Head of caudate nucleus (tissue), 42 donors: ENCODE data around the gene MEP1A.
"Not testable (repeated sequence)": the region's sequence is repeated elsewhere in the genome, so short reads cannot be mapped to it uniquely, and the experiment has no call there.

ENCODE experiments used
- DNase-seq, 42 donors: peaks; one replicate each; pipeline versions ENCODE4 v3.0.0 to v3.0.0-alpha.2; 2020 to 2021; ENCODE audit warnings: mixed read lengths in 7 of 42
- intact Hi-C: fragments of 100-400 bp; cut with DNase I; formaldehyde crosslinking; loops from one replicate; pipeline ENCODE4 v1.15.0; 2022

MEP1A gene

DNA sequence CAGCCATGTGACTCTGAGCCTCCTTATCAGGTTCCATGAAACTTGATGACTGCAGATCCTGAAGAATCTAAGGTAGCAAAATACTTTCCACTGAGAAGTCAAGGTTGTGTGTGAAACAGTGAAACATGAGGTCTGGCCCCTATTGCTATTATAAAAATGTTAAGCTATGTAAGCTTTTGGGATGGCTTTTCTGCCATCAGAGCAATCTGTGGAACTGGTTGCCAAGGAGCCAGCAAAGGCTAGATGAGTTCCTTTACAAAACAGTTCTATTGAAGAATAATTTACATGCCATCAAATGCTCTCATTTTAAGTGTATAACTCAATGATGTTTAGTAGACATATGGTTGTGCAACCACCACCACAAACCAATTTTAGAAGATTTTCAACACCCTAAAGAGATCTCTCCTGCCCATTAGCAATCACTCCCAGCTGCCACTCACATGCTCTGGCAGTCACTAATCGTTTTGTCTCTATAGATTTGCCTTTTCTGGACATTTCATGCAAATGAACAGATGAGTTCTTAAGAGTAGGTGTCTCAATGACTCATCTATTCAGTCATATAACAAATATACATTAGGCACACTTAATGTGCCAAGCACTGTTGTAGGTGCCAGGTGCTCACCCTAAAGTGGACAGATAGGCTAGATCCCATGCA, 19.9 kb upstream of the MEP1A start:
- intact Hi-C loops = no loop called here
- DNase-seq = no peak

GRCh38 chr6:46774736-46775135, 18.5 kb upstream of the MEP1A start:
- intact Hi-C loops, DNase-seq: not testable (repeated sequence)

GRCh38 chr6:46776070-46776712, 17.0 kb upstream of the MEP1A start:
- DNase-seq = no peak
- intact Hi-C loops = no loop called here

GRCh38 chr6:46777476-46778346, 15.5 kb upstream of the MEP1A start:
- intact Hi-C loops = no loop called here
- DNase-seq = peak in 39 of 42 donors; percentile 9 to 76 (median 47)

GRCh38 chr6:46781478-46782378, 11.5 kb upstream of the MEP1A start:
- DNase-seq = peak in 37 of 42 donors; percentile 31 to 90 (median 66)
- intact Hi-C loops = no loop called here

GRCh38 chr6:46784535-46784934, 8.7 kb upstream of the MEP1A start:
- intact Hi-C loops = no loop called here
- no peak for DNase-seq

- intact Hi-C loops = no loop called here
- DNase-seq = no peak
These were observed 5.2 kb upstream of the MEP1A start for GRCh38 chr6:46787871-46788540.

DNA sequence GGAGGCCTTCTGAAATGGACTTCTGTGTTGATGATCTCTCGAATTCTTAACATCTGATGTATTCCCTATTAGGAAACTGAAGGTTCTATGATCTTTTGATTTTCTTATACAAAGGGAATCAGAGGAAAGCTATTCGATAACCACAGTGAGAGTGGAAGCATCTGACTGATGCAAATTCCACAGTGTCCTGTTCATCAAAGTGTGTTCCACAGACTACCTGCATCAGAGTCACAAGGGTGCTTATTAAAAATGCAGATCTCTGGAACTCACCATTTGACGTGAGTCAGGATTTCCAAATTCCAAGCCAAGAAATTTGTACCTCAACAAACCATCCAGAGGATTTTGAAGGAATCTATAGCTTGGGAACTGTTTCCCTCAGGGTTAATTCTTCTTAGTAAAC, 4.4 kb upstream of the MEP1A start:
- intact Hi-C loops = no loop called here
- no peak for DNase-seq

DNA sequence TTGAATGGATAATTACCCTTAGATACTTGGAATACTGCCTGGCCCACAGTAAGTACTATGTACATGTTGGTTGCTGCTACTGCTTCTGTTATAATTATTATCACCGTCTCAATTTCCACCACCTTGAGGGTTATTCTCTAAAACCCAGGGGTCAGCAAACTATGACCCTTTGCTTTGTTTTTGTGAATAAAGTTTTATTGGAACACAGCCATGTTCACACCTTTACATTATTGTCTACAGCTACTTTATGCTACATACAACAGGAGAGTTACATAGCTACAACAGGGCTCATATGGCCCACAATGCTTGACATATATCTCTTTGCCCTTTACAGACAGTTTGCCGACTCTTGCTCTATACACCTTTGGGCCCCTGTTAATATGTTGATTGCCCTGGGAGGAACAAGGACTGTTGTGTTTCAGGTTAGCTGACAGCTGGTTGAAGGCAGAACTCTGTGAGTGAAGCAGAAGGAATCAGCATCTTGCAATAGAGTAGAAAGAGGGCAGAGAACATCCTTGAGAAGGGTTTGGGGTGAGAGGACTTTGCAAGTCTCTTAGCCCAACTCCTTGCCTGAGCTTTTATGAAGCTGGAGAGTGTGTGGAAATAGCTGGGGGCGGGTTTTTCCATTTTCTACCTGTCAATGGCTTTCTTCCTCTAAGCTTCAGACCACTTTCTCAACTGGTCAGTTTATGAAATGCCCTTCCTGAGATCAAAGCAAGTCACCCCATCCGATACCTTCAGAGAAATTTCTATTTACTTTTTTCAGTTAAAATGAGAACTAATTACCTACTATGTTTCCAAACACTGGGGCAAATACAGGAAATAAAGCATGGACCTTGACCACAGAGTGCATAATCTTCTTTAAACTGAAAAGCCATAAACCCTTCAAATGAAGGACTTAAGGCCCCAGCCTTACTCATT, 3.5 kb upstream of the MEP1A start:
- DNase-seq = no peak
- intact Hi-C loops = no loop called here

- intact Hi-C loops = no loop called here
- no peak for DNase-seq
These were observed 2.8 kb upstream of the MEP1A start for GRCh38 chr6:46790355-46790874.

DNA sequence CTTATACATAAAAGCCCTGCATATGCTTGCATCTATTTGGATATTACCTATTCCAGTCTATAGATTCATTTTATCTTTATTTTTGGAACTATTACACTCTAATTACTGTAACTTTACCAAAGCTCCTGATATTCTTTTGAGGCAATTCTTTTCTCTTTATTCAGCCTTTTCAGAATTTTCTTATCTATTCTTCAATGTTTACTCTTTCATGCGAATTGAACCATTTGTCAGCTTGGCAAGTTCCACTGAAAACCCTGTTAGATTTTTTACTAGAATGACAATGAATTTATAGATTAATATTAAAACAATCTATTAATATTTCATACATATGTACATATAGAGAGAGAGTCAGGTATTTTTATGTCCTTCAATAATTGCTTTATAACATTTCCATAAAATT, 554 bp upstream of the MEP1A start:
- intact Hi-C loops = no loop called here
- no peak for DNase-seq

- intact Hi-C loops = no loop called here
- no peak for DNase-seq
These were observed 879 bp downstream of the MEP1A start for GRCh38 chr6:46794068-46794467.

DNA sequence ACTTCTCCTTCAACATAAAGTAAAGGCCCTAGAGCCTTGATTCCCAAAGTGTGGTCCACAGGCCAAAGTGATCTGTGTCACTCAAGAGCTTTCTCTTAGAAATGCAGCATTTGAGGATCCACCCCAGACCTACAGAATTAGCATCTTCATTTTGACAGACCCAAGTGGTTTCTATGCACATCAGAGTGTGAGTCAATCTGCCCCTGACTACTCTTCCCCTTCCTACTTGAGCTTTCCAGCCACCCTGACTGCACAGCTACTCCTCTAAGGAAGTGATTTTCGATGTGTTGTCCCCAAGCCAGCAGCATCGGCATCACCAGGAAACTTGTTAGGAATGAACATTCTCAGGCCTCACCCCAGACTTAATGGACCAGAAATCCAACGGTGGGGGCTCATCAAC, 2.6 kb downstream of the MEP1A start:
- no peak for DNase-seq
- intact Hi-C loops = no loop called here

DNA sequence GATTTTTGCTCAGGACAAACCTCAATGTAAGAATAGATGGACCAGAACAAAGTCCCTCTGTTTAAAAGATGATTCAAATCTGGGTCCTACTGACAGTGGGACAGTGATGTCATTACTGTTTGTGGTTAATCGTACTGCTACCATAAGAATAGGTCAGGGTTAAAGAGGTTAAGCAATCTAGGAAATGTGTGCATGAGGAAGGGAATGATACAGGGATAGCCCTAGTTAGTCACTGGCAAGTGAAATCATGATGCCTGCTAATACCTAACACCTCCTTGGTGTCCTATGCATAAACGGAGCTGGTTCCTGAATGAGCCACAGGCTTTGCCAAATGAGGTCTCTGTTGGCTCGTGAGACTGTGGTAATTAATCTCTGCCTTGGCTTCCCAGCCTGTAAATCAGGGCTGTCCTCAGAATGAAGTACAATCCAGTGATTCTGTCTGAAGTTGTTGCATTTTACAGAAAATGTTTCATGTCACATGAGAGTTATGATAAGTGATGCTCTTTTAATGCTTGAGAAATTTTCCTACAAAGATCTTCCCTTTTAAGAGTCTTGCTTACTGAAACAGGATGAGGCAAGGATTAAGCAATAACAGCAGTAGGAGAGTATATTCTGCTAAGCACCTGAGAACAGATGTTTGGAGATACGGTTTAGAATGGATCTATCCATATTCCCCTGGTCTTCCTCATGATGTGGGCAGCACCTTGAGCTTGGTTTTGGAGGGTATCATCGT, 3.8 kb downstream of the MEP1A start:
- intact Hi-C loops = no loop called here
- DNase-seq = no peak

DNA sequence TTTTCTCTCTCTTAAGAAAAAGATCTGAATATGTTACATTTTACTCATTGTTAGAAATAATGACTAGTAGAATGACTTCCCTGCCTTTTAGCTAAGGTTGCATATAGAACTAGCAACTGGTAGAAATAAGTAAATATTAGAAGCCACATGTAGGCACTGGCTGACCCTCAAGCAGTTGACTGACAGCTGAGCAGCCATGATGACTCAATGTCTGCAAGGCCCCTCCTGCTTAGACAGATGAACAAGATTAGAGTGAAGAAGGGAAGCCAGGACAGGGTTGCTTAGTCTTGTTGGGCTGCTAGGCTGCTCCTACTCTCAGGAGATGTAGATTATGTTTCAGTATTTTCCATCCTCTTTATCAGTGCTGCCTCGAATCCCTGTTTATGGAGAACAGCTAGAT, 6.5 kb downstream of the MEP1A start:
- intact Hi-C loops = no loop called here
- DNase-seq = no peak

DNA sequence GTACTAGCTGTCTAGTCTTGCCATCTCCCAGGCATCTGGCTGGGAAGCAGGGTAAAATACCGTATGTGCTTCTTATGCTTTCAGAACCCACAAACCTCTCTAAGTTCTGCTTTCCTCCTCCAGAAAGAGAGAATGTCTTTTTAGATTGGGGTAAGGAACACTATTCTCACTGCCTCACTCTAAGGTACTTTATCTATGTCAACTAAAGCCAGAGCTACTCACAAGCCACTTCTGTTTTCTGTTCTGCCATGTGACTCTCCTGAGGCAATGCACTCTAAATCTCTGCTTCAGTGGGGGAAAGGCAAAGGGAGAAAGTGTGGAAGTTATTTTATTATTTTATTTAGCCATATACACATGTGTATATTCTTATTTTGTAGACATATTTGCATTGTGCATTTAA, 15.6 kb downstream of the MEP1A start:
- peak in 1 of 42 donors; percentile 3 for DNase-seq
- intact Hi-C loops = no loop called here

GRCh38 chr6:46815130-46815529, 21.9 kb downstream of the MEP1A start:
- no peak for DNase-seq

More at GRCh38 chr6:46815130-46815529, 21.9 kb downstream of the MEP1A start:
- intact Hi-C loops = no loop called here
